ENCODE results near the gene VEGFD.
"Not testable (repeated sequence)": the region's sequence is repeated elsewhere in the genome, so short reads cannot be mapped to it uniquely, and the experiment has no call there.

VEGFD gene

GRCh38 chrX:15358533-15358932, 25.7 kb downstream of the VEGFD start:
- DNase-seq (ENCODE audit: low read depth), result no peak

GRCh38 chrX:15356444-15356843, 27.8 kb downstream of the VEGFD start:
- DNase-seq (ENCODE audit: low read depth), result no peak

- DNase-seq (ENCODE audit: low read depth), result no peak
Measured at GRCh38 chrX:15350329-15350996, 33.8 kb downstream of the VEGFD start.

GRCh38 chrX:15349046-15349445, 35.2 kb downstream of the VEGFD start:
- no peak for DNase-seq (ENCODE audit: low read depth)

- no peak for DNase-seq (ENCODE audit: low read depth)
Measured at GRCh38 chrX:15345976-15346375, 38.2 kb downstream of the VEGFD start.

- no peak for DNase-seq (ENCODE audit: low read depth)
Measured at GRCh38 chrX:15344106-15344505, 40.1 kb downstream of the VEGFD start.

- no peak for DNase-seq (ENCODE audit: low read depth)
Measured at GRCh38 chrX:15343075-15343476, 41.1 kb downstream of the VEGFD start.

- DNase-seq (ENCODE audit: low read depth), result no peak
Measured at GRCh38 chrX:15340867-15341266, 43.3 kb downstream of the VEGFD start.

- no peak for DNase-seq (ENCODE audit: low read depth)
Measured at GRCh38 chrX:15336023-15336413, 48.2 kb downstream of the VEGFD start.

- peak; percentile 82 for DNase-seq (ENCODE audit: low read depth)
Measured at GRCh38 chrX:15335135-15336022, 48.8 kb downstream of the VEGFD start, which contains the start of gene PIGA. Gene PIGA (minus strand): TSS chrX:15335523. CDS start chrX:15331930, 3,593 bp downstream.

- no peak for DNase-seq (ENCODE audit: low read depth)
Measured at GRCh38 chrX:15334561-15334960, 49.7 kb downstream of the VEGFD start.

- DNase-seq (ENCODE audit: low read depth), result no peak
Measured at GRCh38 chrX:15328821-15329220, 55.4 kb downstream of the VEGFD start.

GRCh38 chrX:15328131-15328530, 56.1 kb downstream of the VEGFD start:
- no peak for DNase-seq (ENCODE audit: low read depth)

GRCh38 chrX:15322472-15322871, 61.7 kb downstream of the VEGFD start:
- no peak for DNase-seq (ENCODE audit: low read depth)

- no peak for DNase-seq (ENCODE audit: low read depth)
Measured at GRCh38 chrX:15322072-15322471, 62.1 kb downstream of the VEGFD start.

- no peak for DNase-seq (ENCODE audit: low read depth)
Measured at GRCh38 chrX:15321447-15321846, 62.8 kb downstream of the VEGFD start.

GRCh38 chrX:15320297-15320696, 63.9 kb downstream of the VEGFD start:
- no peak for DNase-seq (ENCODE audit: low read depth)

- no peak for DNase-seq (ENCODE audit: low read depth)
Measured at GRCh38 chrX:15319075-15319474, 65.1 kb downstream of the VEGFD start.

- DNase-seq (ENCODE audit: low read depth), result no peak
Measured at GRCh38 chrX:15315509-15315908, 68.7 kb downstream of the VEGFD start, which contains the start of gene ASB11. Gene ASB11 (minus strand): TSS chrX:15315640. CDS start chrX:15315605, 35 bp downstream.

- no peak for DNase-seq (ENCODE audit: low read depth)
Measured at GRCh38 chrX:15314472-15314871, 69.7 kb downstream of the VEGFD start.

GRCh38 chrX:15311119-15311518, 73.1 kb downstream of the VEGFD start:
- DNase-seq (ENCODE audit: low read depth), result no peak

- DNase-seq (ENCODE audit: low read depth), result no peak
Measured at GRCh38 chrX:15310117-15310516, 74.1 kb downstream of the VEGFD start.

GRCh38 chrX:15305899-15306298, 78.3 kb downstream of the VEGFD start:
- DNase-seq (ENCODE audit: low read depth), result not testable (repeated sequence)

Measured in activated T-cell treated with anti-CD3 and anti-CD28 coated beads for 24 hours (primary cell).